PC-3 (cell line): ENCODE data around the gene SCYGR5. TPM values are rescaled to one million over a fixed set of nuclear protein-coding genes. Genes with fewer than 3 reads are reported as not detected.

Source experiments
- ATAC-seq: fragments of 200-7000 bp; cut with Tn5 transposase; 2 replicates; pipeline ENCODE4 v1.9.1; 2020; ENCODE audit warnings: mild to moderate bottlenecking, moderate library complexity
- BruUV-seq: library from RNA; stranded (reverse); fragments of 400-500 nt; replicated peaks from 2 replicates; lab custom pipeline; 2021; lab: Mats Ljungman, UMichigan
- CTCF ChIA-PET: fragments of 300-600 bp; sonication (Branson Sonifier 250); formaldehyde crosslinking; loops from one replicate; lab custom pipeline; 2022; ENCODE audit warnings: antibody characterized with exemption; lab: Charles Lee
- POLR2A ChIA-PET: fragments of 300-600 bp; sonication (Branson Sonifier 250); formaldehyde crosslinking; loops from one replicate; lab custom pipeline; 2022; ENCODE audit warnings: antibody characterized with exemption; ENCODE audit not compliant: unreplicated experiment; lab: Charles Lee
- DNase-seq: peaks from one replicate; pipeline ENCODE4 v3.0.0-alpha.2; 2015
- H2AFZ ChIP-seq: fragments of 300-600 bp; sonication (generic); 2 replicates; pipeline ENCODE4 v1.6.0; 2016; ENCODE audit warnings: antibody characterized with exemption, low read length
- H3F3A ChIP-seq: fragments of 300-600 bp; sonication (generic); one replicate; pipeline ENCODE4 v1.6.0; 2017; ENCODE audit warnings: antibody characterized with exemption, low read length, control low read depth, mild to moderate bottlenecking; ENCODE audit not compliant: unreplicated experiment
- H3K27ac ChIP-seq: fragments of 300-600 bp; sonication (generic); 2 replicates; pipeline ENCODE4 v1.5.1; 2016; ENCODE audit warnings: mild to moderate bottlenecking, low read length
- H3K27me3 ChIP-seq: fragments of 300-600 bp; sonication (generic); 2 replicates; pipeline ENCODE4 v1.6.1; 2016; ENCODE audit warnings: low read length, mixed read lengths
- H3K36me3 ChIP-seq: fragments of 300-600 bp; sonication (generic); 2 replicates; pipeline ENCODE4 v1.6.1; 2016; ENCODE audit warnings: low read depth, mixed run types, low read length, mixed read lengths
- H3K4me1 ChIP-seq: fragments of 300-600 bp; sonication (generic); 2 replicates; pipeline ENCODE4 v1.5.1; 2016; ENCODE audit warnings: low read length; ENCODE audit not compliant: insufficient read depth
- H3K4me2 ChIP-seq: fragments of 300-600 bp; sonication (generic); 2 replicates; pipeline ENCODE4 v1.6.0; 2016; ENCODE audit warnings: low read length
- H3K4me3 ChIP-seq: fragments of 300-600 bp; sonication (generic); 2 replicates; pipeline ENCODE4 v1.5.1; 2016; ENCODE audit warnings: mild to moderate bottlenecking, low read length, mixed read lengths
- H3K79me2 ChIP-seq: fragments of 300-600 bp; sonication (generic); 2 replicates; pipeline ENCODE4 v1.6.1; 2017; ENCODE audit warnings: low read length, mixed read lengths
- H3K9ac ChIP-seq: fragments of 300-600 bp; sonication (generic); 2 replicates; pipeline ENCODE4 v1.6.0; 2016; ENCODE audit warnings: mild to moderate bottlenecking, low read length
- H3K9me2 ChIP-seq: fragments of 300-600 bp; sonication (generic); replicated peaks from 2 replicates; pipeline ENCODE4 v1.6.1; 2016; ENCODE audit warnings: mixed run types, low read length, mixed read lengths
- H3K9me3 ChIP-seq: fragments of 300-600 bp; sonication (generic); 2 replicates; pipeline ENCODE4 v1.6.1; 2016; ENCODE audit warnings: low read length, mixed read lengths
- H4K20me1 ChIP-seq: fragments of 300-600 bp; sonication (generic); 2 replicates; pipeline ENCODE4 v1.6.1; 2016; ENCODE audit warnings: low read length, mixed read lengths
- CTCF ChIP-seq: fragments of 300-600 bp; sonication (generic); conservative IDR thresholded peaks from 2 replicates; pipeline ENCODE4 v1.5.1; 2017; ENCODE audit warnings: antibody characterized with exemption, low read depth, mild to moderate bottlenecking, low read length
- EZH2 ChIP-seq: fragments of 300-600 bp; sonication (generic); IDR thresholded peaks from one replicate; pipeline ENCODE4 v1.6.1; 2017; ENCODE audit warnings: antibody characterized with exemption, mild to moderate bottlenecking, low read length; ENCODE audit not compliant: unreplicated experiment
- EZH2phosphoT487 ChIP-seq: fragments of 300-600 bp; sonication (generic); IDR thresholded peaks from 2 replicates; pipeline ENCODE4 v1.6.1; 2018; ENCODE audit warnings: mild to moderate bottlenecking, antibody characterized with exemption, low read length, borderline replicate concordance
- intact Hi-C: fragments of 100-400 bp; cut with micrococcal nuclease; formaldehyde crosslinking; loops from 2 replicates; pipeline ENCODE4 v1.9.0; 2023
- total RNA-seq: library from RNA; depleted of rRNA; stranded (reverse); fragments of >200 nt; gene quantifications from 2 replicates; pipeline ENCODE4 v1.2.3, GENCODE V29; 2014

SCYGR5 gene
- total RNA-seq, 1 experiment from 2014 or later = not detected

GRCh38 chr2:227657199-227657845, 9.3 kb upstream of the SCYGR5 start:
- Histone ChIP-seq H3K27me3 (no peaks in the 10 kb centered on the region), H3K9me2 (no peaks in the 10 kb centered on the region), H3K4me2 (no peak overlapping the region), H3F3A (no peaks in the 10 kb centered on the region), H3K79me2 (no peaks in the 10 kb centered on the region), H4K20me1 (no peaks in the 10 kb centered on the region), H3K9ac (no peak overlapping the region), H3K36me3 (no peaks in the 10 kb centered on the region), H3K4me3 (no peak overlapping the region), H3K9me3 (no peaks in the 10 kb centered on the region), H3K4me1 (0 out of 2 replicates have a peak, but pooled peaks cover 5% of the 10 kb centered on the region), H2AFZ (no peak overlapping the region), H3K27ac (no peak overlapping the region)
- CTCF ChIA-PET = interaction anchor here (0.5 to 1.4 kb wide), 5 partner anchors 22 to 220 kb away, joined by 3 to 20 read pairs (median 5); no protein-coding TSS in a partner anchor
- no TSS peak for BruUV-seq
- POLR2A ChIA-PET = no interaction called here
- TF ChIP-seq CTCF (no peak), EZH2 (no peak), EZH2phosphoT487 (no peak)
- DNase-seq (no peak), ATAC-seq (no peak)
- intact Hi-C loops = loop anchor here (5.0 kb wide), 2 partner anchors 185 to 205 kb away; partner anchors contain the start of gene AGFG1

DNA sequence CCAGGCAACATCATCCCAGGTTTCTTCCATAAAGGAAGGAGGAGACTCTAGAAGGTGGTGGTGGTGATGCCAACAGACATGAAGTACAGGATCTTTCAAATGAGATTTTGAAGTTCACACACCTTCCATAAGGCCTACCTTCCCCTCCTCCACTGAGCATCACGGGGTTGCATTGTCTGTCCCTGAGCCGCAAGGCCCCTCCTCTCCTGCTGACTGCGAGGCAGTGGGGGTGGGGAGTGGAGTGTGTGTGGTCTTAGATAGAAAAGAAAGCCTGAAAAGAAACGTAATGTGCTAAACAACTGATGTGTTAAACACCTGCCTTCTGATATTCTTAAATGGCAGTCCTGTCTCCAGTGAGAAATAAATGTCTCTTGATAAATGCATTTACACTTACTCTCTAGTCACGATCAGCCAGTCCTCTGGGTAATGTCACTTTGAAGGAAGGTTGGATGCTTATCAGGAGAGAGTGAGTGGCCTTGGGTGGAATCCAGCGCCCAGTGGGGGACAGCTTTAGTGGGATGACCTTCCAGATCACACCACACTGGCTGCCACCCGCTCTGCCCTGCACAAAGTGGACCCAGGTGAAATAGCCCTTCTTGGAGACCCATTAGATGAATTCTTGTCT, 5.5 kb upstream of the SCYGR5 start:
- Histone ChIP-seq H3K4me3 (no peak overlapping the region), H3K9me2 (no peaks in the 10 kb centered on the region), H2AFZ (no peak overlapping the region), H3F3A (no peaks in the 10 kb centered on the region), H3K36me3 (no peaks in the 10 kb centered on the region), H3K4me2 (no peak overlapping the region), H3K79me2 (no peaks in the 10 kb centered on the region), H3K27ac (no peak overlapping the region), H3K27me3 (no peaks in the 10 kb centered on the region), H4K20me1 (no peaks in the 10 kb centered on the region), H3K9ac (no peak overlapping the region), H3K9me3 (no peaks in the 10 kb centered on the region), H3K4me1 (no peaks in the 10 kb centered on the region)
- no peak for ATAC-seq
- no peak for TF ChIP-seq EZH2phosphoT487
- no peak for TF ChIP-seq EZH2
- TF ChIP-seq CTCF = no peak
- CTCF ChIA-PET = no interaction called here
- no peak for DNase-seq
- intact Hi-C loops = no loop called here
- POLR2A ChIA-PET = no interaction called here
- BruUV-seq = no TSS peak

DNA sequence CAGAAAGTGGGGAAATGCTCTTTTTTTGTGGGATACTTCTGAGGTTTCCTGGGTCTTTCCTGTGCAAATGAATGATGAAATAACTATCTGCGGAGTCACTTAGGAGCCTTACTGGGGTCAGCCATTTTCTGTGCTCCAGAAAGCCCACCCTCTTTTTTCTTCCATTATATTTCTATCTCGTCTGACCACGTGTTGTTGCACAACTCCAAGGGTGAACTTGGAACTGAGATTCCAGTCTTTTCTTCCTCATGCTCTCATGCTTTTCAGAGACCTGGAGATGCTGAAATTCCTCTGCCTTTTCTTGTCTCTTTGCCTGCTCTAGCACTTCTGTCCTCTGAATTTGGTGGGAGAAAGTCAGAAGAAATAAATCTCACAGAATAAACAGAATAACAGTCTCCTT, 4.8 kb upstream of the SCYGR5 start:
- Histone ChIP-seq H3K4me1 (no peaks in the 10 kb centered on the region), H3K9me2 (no peaks in the 10 kb centered on the region), H4K20me1 (no peaks in the 10 kb centered on the region), H3K4me3 (no peak overlapping the region), H3K9ac (no peak overlapping the region), H3K9me3 (no peaks in the 10 kb centered on the region), H2AFZ (no peak overlapping the region), H3K27ac (no peak overlapping the region), H3K36me3 (no peaks in the 10 kb centered on the region), H3K4me2 (no peak overlapping the region), H3K27me3 (no peaks in the 10 kb centered on the region), H3K79me2 (no peaks in the 10 kb centered on the region), H3F3A (no peaks in the 10 kb centered on the region)
- ATAC-seq (no peak), DNase-seq (no peak)
- TF ChIP-seq EZH2phosphoT487 = no peak
- no peak for TF ChIP-seq CTCF
- ChIA-PET CTCF (no interaction called here), POLR2A (no interaction called here)
- BruUV-seq = no TSS peak
- intact Hi-C loops = no loop called here
